Small intestine (tissue), 7 donors: ENCODE measurements around the gene TMEM63C. TPM values are rescaled to one million over a fixed set of nuclear protein-coding genes. Genes with fewer than 3 reads are reported as not detected.

Source experiments
- DNase-seq, 2 donors: peaks; one replicate each; pipeline versions ENCODE4 v3.0.0 to v3.0.0-alpha.2; 2013
- FAIRE-seq: peaks from 2 replicates; lab custom pipeline; 2012; peaks lifted over from hg19 to GRCh38; lab: Jason Lieb, UNC
- H3K27ac ChIP-seq, 3 donors: one replicate each; pipeline ENCODE4 v1.5.1; 2013; ENCODE audit warnings: low read length in 2 of 3, mild to moderate bottlenecking in 2 of 3, control low read depth in 1 of 3, inconsistent platforms in 1 of 3, low read depth in 1 of 3, moderate library complexity in 1 of 3
- H3K27me3 ChIP-seq, 3 donors: one replicate each; pipeline ENCODE4 v1.6.1; 2013; ENCODE audit warnings: low read length in 3 of 3, inconsistent platforms in 1 of 3; ENCODE audit not compliant: control insufficient read depth in 3 of 3, insufficient read depth in 3 of 3
- H3K36me3 ChIP-seq, 3 donors: one replicate each; pipeline ENCODE4 v1.6.1; 2013; ENCODE audit warnings: low read length in 3 of 3, inconsistent platforms in 1 of 3, low read depth in 1 of 3, mild to moderate bottlenecking in 1 of 3, moderate library complexity in 1 of 3; ENCODE audit not compliant: control insufficient read depth in 3 of 3, insufficient read depth in 2 of 3
- H3K4me1 ChIP-seq, 3 donors: one replicate each; pipeline ENCODE4 v1.6.1; 2013; ENCODE audit warnings: low read length in 2 of 3, inconsistent platforms in 1 of 3, low read depth in 1 of 3, mild to moderate bottlenecking in 1 of 3, moderate library complexity in 1 of 3; ENCODE audit not compliant: control insufficient read depth in 3 of 3, insufficient read depth in 2 of 3
- H3K4me3 ChIP-seq, 3 donors: one replicate each; pipeline ENCODE4 v1.5.1; 2013; ENCODE audit warnings: low read length in 3 of 3, control low read depth in 1 of 3, inconsistent platforms in 1 of 3, low read depth in 1 of 3, mild to moderate bottlenecking in 1 of 3, moderate library complexity in 1 of 3
- H3K9me3 ChIP-seq, 2 donors: one replicate each; pipeline ENCODE4 v1.6.1; 2013; ENCODE audit warnings: low read depth in 1 of 2, low read length in 1 of 2; ENCODE audit not compliant: control insufficient read depth in 2 of 2, insufficient read depth in 1 of 2
- WGBS, 3 donors: extraction: QIAGEN DNeasy Blood & Tissue Kit; methylation state at CpG; one replicate each; pipeline ENCODE4 v1.1.7; 2013; 5-methylcytosine and 5-hydroxymethylcytosine counted together
- polyA plus RNA-seq, 4 donors: library from polyadenylated mRNA; stranded (reverse) in 3 of 4; unstranded in 1 of 4; fragments of 200-250 nt in 3 of 4; fragments of 120-200 nt in 1 of 4; gene quantifications; one replicate each; pipeline versions ENCODE4 v1.2.1 to v1.2.3, GENCODE V29; 2013
- donor health status: healthy with polysubstance abuse.
- donor health status: control.
- donor health status: control.
- donor health status: Bipolar disorder and iron deficiency.
- donor health status: healthy.

The TMEM63C gene
- polyA plus RNA-seq, 4 donors: 0.27 to 9.4 (median 2.0) TPM; not detected in 1

GRCh38 chr14:77151918-77152588 lies 29.5 kb upstream of the TMEM63C start:
- peak; percentile 8 to 18 for DNase-seq
- H3K27ac ChIP-seq: no peak overlapping the region
- no peaks in the 10 kb centered on the region for H3K4me1 ChIP-seq
- peaks cover 0 to 4% of the 10 kb centered on the region in 2 donors for H3K9me3 ChIP-seq
- no peak overlapping the region for H3K4me3 ChIP-seq
- H3K27me3 ChIP-seq: peaks cover 0 to 18% (median 14%) of the 10 kb centered on the region in 3 donors
- H3K36me3 ChIP-seq: no peaks in the 10 kb centered on the region
- FAIRE-seq: no peak
- WGBS, 3 donors: 23 to 33% (median 31%) methylated on average over 2 of the region's 2 CpGs

GRCh38 chr14:77153802-77154201 lies 27.8 kb upstream of the TMEM63C start:
- Histone ChIP-seq H3K36me3 (no peaks in the 10 kb centered on the region), H3K9me3 (peaks cover 0 to 4% of the 10 kb centered on the region in 2 donors), H3K27ac (no peak overlapping the region), H3K27me3 (peaks cover 0 to 23% (median 22%) of the 10 kb centered on the region in 3 donors), H3K4me3 (no peak overlapping the region), H3K4me1 (no peaks in the 10 kb centered on the region)
- FAIRE-seq (no peak), DNase-seq (no peak)
- WGBS, 3 donors: 90 to 94% (median 92%) methylated on average over 3 of the region's 3 CpGs

GRCh38 chr14:77154421-77154820 lies 27.2 kb upstream of the TMEM63C start:
- Histone ChIP-seq H3K36me3 (no peaks in the 10 kb centered on the region), H3K27me3 (peaks cover 0 to 26% (median 22%) of the 10 kb centered on the region in 3 donors), H3K27ac (no peak overlapping the region), H3K9me3 (peaks cover 0 to 4% of the 10 kb centered on the region in 2 donors), H3K4me1 (no peaks in the 10 kb centered on the region), H3K4me3 (no peak overlapping the region)
- no peak for FAIRE-seq
- DNase-seq: no peak
- 45 to 58% (median 55%) methylated on average over 7 of the region's 7 CpGs for WGBS, 3 donors

GRCh38 chr14:77155083-77155482 lies 26.5 kb upstream of the TMEM63C start:
- Histone ChIP-seq H3K4me3 (no peak overlapping the region), H3K27ac (no peak overlapping the region), H3K9me3 (peaks cover 0 to 4% of the 10 kb centered on the region in 2 donors), H3K27me3 (peaks cover 0 to 26% (median 22%) of the 10 kb centered on the region in 3 donors), H3K4me1 (no peaks in the 10 kb centered on the region), H3K36me3 (no peaks in the 10 kb centered on the region)
- no peak for DNase-seq
- FAIRE-seq: no peak
- 69 to 83% (median 79%) methylated on average over 1 to 2 of the region's 2 CpGs for WGBS, 3 donors

- no peak overlapping the region for H3K4me3 ChIP-seq
- H3K36me3 ChIP-seq: no peaks in the 10 kb centered on the region
- no peaks in the 10 kb centered on the region for H3K4me1 ChIP-seq
- H3K9me3 ChIP-seq: peaks cover 0 to 4% of the 10 kb centered on the region in 2 donors
- no peak for FAIRE-seq
- WGBS, 3 donors: 45 to 51% (median 48%) methylated on average over 10 to 11 of the region's 11 CpGs
- peaks cover 0 to 31% (median 24%) of the 10 kb centered on the region in 3 donors for H3K27me3 ChIP-seq
- H3K27ac ChIP-seq: no peak overlapping the region
- no peak for DNase-seq
Measured at GRCh38 chr14:77157740-77158139, 23.9 kb upstream of the TMEM63C start.

- H3K27me3 ChIP-seq: peaks cover 0 to 29% (median 24%) of the 10 kb centered on the region in 3 donors
- H3K27ac ChIP-seq: no peak overlapping the region
- no peak for FAIRE-seq
Measured at GRCh38 chr14:77158175-77158881, 23.3 kb upstream of the TMEM63C start.

GRCh38 chr14:77158882-77159255 lies 22.7 kb upstream of the TMEM63C start:
- DNase-seq: no peak
- no peak overlapping the region for H3K27ac ChIP-seq
- no peak overlapping the region for H3K4me3 ChIP-seq
- no peak for FAIRE-seq
- H3K9me3 ChIP-seq: peaks cover 0 to under 1% of the 10 kb centered on the region in 2 donors
- no peaks in the 10 kb centered on the region for H3K36me3 ChIP-seq
- H3K27me3 ChIP-seq: peaks cover 0 to 29% (median 20%) of the 10 kb centered on the region in 3 donors
- WGBS, 3 donors: 61 to 83% (median 73%) methylated on average over 2 of the region's 2 CpGs
- no peaks in the 10 kb centered on the region for H3K4me1 ChIP-seq

More at GRCh38 chr14:77158175-77158881, 23.3 kb upstream of the TMEM63C start:
- DNase-seq: peak in 1 of 2 donors; percentile 16
- Histone ChIP-seq H3K4me1 (no peaks in the 10 kb centered on the region), H3K36me3 (no peaks in the 10 kb centered on the region), H3K9me3 (peaks cover 0 to 4% of the 10 kb centered on the region in 2 donors), H3K4me3 (no peak overlapping the region)
- 7 to 16% (median 14%) methylated on average over 14 to 18 of the region's 18 CpGs for WGBS, 3 donors

GRCh38 chr14:77161011-77161410 lies 20.6 kb upstream of the TMEM63C start:
- no peaks in the 10 kb centered on the region for H3K36me3 ChIP-seq
- no peaks in the 10 kb centered on the region for H3K4me1 ChIP-seq
- peaks cover 0 to 19% (median 11%) of the 10 kb centered on the region in 3 donors for H3K27me3 ChIP-seq
- no peak overlapping the region for H3K27ac ChIP-seq
- H3K4me3 ChIP-seq: no peak overlapping the region
- no peak for FAIRE-seq
- no peaks in the 10 kb centered on the region for H3K9me3 ChIP-seq
- WGBS, 3 donors: 75 to 80% (median 79%) methylated on average over 4 of the region's 4 CpGs
- DNase-seq: no peak
